Prostate gland (tissue), 2 donors: ENCODE data around the gene KTN1.

ENCODE experiments used
- CTCF ChIP-seq, 4 experiments: fragments of 200-600 bp in 2 of 4; fragments of 450-650 bp in 2 of 4; sonication (generic) in 2 of 4; IDR thresholded peaks; 1 replicate in 3 of 4; 2 replicates in 1 of 4; pipeline ENCODE4 v1.5.1; 2016 to 2019; ENCODE audit warnings: antibody characterized with exemption in 4 of 4, mild to moderate bottlenecking in 2 of 4, moderate library complexity in 2 of 4
- POLR2A ChIP-seq: fragments of 450-650 bp; IDR thresholded peaks from one replicate; pipeline ENCODE4 v1.6.1; 2016; ENCODE audit warnings: antibody characterized with exemption, mild to moderate bottlenecking
- POLR2AphosphoS5 ChIP-seq: sonication (generic); formaldehyde crosslinking; IDR thresholded peaks from one replicate; pipeline ENCODE4 v1.6.1; 2017; ENCODE audit warnings: antibody characterized with exemption

- TF ChIP-seq CTCF (IDR thresholded peaks at IDR 0.05) = no peak
- TF ChIP-seq POLR2A = no peak
- no peak for TF ChIP-seq POLR2AphosphoS5
Observed at GRCh38 chr14:55572578-55572977, 7.4 kb upstream of the KTN1 start.
